GM21447 (cell line): ENCODE results near the gene IL12RB1.
"Not testable (repeated sequence)": the region's sequence is repeated elsewhere in the genome, so short reads cannot be mapped to it uniquely, and the experiment has no call there.

Experiments used
- ATAC-seq: cut with Tn5 transposase; IDR thresholded peaks from one replicate; pipeline ENCODE4 v1.9.1; 2021; ENCODE audit not compliant: unreplicated experiment

Gene IL12RB1

DNA sequence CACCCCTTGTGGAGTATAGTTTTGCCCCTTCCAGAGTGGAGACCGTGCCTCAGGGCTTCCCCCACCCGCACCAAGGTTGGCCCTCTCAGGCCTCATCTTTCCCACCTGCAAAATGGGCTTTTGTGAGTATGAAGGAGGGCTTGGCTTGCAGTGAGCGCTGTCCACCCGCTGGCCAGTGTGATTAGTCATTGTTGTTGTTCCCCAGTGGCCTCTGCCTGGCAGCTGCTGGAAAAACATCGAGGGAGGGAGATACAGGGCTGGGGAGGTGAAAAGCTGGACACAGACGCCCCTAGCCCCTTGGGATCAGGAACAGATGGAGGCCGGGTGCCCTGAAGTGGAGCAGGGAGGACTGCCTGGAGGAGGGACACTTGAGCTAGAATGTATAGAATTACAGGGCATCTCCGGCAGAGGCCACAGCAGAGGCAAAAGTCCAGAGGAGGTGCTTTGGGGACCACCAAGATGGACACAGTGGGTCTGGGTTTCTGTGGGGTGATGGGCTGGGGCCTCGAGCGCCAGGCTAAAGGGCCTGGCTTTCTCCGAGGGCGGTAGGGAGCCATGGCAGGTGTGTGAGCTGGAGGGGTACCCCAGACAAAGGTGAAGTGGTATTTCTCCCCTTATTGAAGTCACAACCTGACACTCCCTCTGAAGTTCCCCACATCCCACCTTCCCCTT, 3.9 kb upstream of the IL12RB1 start:
- ATAC-seq, result no peak

GRCh38 chr19:18089726-18090125, 3.0 kb upstream of the IL12RB1 start:
- no peak for ATAC-seq

GRCh38 chr19:18089096-18089541, 2.4 kb upstream of the IL12RB1 start:
- not testable (repeated sequence) for ATAC-seq

DNA sequence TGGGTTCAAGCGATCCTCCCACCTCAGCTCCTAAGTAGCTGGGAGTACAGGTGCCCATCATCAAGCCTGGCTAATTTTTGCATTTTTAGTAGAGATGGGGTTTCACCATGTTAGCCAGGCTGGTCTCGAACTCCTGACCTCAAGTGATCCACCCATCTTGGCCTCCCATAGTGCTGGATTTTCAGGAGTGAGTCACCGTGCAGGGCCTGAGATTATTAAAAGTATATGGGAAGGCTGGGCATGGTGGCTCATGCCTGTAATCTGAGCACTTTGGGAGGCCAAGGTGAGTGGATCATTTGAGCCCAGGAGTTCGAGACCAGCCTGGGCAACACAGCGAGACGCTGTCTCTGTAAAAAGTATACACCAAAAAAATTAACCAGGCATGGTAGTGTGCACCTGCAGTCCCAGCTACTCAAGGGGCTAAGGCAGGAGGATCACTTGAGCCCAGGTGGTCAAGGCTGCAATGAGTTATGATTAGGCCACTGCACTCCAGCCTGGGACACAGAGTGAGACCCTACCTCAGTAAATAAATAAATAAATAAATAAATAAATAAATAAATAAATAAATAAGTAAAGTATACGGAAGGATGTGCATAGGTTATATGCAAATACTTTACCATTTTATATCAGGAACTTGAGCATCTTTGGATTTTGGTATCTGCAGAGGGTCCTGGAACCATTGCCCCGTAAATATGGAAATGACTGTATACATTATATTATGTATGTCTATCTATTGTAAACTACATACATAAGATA, 854 bp downstream of the IL12RB1 start:
- ATAC-seq, result no peak

GRCh38 chr19:18083929-18084684, 2.6 kb downstream of the IL12RB1 start:
- ATAC-seq, result no peak

DNA sequence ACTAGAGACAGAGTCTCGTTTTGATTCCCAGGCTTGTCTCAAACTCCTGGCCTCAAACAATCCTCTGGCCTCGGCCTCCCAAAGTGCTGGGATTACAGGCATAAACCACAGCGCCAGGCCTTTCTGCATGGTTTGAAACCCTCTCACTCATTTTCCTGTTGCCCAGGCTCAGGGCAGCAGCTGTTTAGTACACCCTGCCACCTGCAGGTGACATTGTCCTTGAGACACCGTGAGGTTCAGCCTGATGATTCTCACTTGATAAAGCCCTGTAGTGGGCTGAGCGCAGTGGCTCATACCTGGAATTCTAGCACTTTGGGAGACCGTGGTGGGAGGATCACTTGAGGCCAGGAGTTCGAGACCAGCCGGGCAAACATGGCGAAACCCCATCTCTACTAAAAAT, 12.5 kb downstream of the IL12RB1 start:
- no peak for ATAC-seq

- no peak for ATAC-seq
These were observed 13.5 kb downstream of the IL12RB1 start for GRCh38 chr19:18073197-18073596.

- no peak for ATAC-seq
These were observed 14.4 kb downstream of the IL12RB1 start for GRCh38 chr19:18072335-18072734.

- no peak for ATAC-seq
These were observed 16.6 kb downstream of the IL12RB1 start for GRCh38 chr19:18070181-18070580.

- no peak for ATAC-seq
These were observed 17.4 kb downstream of the IL12RB1 start for GRCh38 chr19:18069383-18069782.

DNA sequence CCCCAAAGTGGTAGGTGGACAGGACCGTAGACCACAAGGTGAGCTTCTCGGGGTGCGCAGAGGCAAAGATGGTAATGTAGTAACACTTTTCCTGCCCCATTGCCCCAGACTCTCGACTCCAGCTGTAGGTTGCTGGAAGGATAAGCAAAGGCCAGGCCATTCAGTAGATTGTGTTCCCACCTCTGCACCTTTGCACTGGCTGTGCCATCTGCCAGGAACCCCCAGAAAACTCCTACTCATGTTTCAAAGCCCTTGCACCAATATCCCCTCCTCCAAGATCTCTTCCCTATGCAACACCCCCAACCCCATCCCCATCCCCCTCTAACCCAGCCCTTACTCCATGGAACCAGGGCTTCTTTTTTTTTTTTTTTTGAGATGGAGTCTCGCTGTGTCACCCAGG, 18.3 kb downstream of the IL12RB1 start:
- ATAC-seq, result no peak

GRCh38 chr19:18065173-18065495, 21.6 kb downstream of the IL12RB1 start:
- no peak for ATAC-seq

DNA sequence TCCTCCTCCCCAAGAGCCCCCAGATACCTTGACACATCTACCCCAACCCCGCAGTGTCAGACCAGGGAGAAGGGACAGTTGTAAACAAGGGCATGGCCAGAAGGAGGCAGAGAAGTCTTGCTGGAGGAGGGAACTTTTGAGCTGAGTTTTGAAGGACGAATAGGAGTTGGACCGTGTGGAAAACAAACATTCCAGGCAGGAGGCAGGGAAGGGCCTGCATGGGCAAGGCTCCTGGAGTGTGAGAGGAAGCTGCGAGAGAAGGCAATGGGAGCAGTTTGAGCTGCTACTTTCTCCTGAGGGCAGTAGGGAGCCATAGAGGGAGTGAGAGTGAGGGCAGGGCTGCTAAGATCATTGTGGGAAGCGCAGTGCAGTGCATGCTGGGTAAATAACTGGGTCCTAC, 23.3 kb downstream of the IL12RB1 start:
- ATAC-seq, result no peak

GRCh38 chr19:18062028-18062427, 24.7 kb downstream of the IL12RB1 start:
- ATAC-seq, result no peak

DNA sequence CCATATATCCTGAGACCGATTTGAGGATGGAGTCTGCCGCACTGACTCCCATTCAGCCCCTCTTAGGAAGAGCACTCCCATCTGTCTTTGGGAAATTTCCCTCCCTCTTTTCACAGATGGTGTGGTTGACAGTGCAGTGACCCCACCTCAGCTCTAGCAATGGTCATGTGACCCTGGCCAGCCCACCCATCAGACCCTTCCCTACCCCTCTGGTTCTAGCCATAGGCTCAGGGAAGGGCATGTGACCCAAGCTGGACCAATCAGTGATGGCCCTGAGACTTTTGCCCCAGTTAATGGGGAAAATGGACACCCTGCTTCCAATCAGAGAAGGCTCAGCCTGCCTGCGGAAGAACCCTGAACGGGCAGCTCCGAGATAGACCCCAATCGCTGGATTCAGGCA, 26.3 kb downstream of the IL12RB1 start:
- no peak for ATAC-seq

DNA sequence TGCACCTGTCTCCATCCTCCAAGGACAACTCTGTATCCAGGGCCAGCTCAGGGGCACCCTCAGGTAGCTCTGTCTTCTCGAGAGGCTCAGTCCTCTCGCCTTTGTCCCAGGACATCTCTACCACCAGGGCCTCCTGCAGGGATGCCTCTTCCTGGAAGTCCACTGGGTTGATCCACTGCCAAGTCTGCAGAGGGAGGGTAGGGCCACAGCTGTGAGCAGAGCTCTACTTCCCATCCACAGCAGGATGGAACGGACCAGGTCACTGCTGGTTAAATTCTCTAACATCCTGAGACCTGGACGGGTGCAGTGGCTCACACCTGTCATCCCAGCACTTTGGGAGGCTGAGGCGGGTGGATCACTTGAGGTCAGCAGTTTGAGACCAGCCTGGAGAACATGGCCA, 26.8 kb downstream of the IL12RB1 start:
- no peak for ATAC-seq

- ATAC-seq, result no peak
These were observed 27.4 kb downstream of the IL12RB1 start for GRCh38 chr19:18059297-18059696.

DNA sequence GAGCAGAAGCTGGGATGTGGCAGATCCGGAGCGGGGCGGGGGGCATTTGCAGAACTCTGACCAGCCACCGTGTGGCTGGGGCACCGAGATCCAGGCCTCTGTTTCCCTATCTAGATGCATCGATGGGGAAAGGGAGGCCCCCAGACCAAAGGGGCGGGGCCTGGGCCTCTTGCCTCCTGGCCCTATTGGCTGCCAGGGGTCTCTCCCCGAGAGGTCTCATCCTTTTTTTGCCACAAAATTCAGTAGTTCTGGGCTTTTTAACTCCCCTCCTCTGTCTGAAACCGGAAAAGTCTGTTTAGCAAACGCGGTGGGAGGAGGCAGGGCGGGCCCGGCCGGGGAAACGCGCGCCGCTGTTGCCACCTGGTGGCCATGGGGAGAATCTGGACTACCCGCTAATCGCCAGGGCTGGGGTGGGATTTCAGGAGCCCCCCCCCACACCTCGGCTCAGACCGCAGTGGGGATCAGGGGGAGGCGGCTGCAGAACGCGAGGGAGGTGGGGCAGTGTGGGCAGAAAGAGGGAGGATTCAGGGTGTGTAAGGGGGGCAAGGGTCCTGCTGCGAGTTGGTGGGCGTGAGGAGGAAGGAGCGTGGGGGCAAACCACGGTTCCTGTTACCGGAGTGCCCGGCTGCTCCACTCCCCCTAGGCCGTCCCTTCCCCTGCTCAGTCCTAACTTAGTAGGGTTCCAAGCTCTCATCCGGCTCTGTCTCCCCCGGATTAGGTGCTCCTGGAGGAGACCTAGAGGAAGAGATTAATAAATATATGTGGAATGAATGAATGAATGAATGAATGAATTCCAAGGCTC, 28.3 kb downstream of the IL12RB1 start:
- no peak for ATAC-seq

DNA sequence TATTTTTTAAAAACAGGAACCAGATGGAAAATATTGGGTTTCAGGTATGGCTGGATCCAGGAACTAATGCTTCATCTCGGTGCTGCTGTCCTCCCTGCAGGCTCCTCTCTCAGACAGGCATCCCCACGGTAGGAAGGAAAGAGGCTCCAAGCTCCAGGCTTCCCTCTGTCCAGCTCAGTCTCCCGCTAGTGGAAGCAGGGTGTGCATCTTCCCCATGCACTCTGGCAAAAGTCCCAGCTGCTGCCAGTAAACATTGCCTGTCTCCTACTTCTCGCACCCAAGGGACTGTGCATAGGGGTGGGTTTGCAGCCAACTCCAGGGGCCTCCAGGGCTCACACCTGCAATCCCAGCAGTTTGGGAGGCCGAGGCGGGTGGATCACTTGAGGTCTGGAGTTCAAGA, 29.2 kb downstream of the IL12RB1 start:
- no peak for ATAC-seq

DNA sequence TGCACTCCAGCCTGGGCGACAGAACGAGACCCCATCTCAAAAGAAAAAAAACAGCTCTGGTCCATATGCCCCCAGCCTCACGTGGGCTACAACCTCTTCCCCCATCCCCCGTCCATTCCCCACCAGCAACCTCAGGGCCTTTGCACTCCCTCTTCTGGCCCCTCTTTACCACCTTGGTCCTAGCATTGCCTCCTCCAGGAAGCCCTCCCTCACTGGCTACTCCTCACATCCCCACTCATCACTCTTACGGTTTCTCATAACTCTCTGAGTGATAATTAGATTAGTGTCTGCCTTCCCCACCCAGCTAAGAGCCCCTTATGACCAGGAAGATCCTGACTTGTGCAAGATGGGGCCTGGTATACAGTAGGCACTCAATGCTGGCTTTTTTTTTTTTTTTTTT, 30.8 kb downstream of the IL12RB1 start:
- no peak for ATAC-seq

DNA sequence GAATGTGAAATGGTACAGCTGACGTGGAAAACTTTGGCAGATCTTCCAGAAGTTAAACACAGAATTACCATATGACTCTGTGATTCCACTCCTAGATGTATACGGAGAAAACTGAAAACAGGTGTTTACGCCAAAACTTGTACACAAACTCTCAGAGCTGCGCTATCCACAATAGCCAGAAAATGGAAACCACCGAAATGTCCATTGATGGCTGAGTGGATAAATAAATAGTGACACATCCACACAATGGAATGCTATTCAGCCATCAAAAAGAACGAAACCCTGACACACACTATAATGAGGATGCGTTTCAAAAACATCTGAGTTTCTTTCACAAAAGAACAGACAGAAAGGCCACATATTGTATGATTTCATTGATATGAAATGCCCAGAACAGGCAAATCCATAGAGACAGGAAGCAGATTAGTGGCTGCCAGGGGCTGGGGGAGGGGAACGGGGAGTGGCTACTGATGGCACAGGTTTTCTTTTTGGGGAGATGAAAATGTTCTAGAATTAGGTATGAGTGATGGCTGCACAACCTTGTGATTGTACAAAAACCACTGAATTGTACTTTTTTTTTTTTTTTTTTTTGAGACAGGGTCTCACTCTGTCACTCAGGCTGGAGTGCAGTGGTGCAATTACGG, 33.0 kb downstream of the IL12RB1 start:
- no peak for ATAC-seq
